ENCODE data around the gene NAXD.

DNA sequence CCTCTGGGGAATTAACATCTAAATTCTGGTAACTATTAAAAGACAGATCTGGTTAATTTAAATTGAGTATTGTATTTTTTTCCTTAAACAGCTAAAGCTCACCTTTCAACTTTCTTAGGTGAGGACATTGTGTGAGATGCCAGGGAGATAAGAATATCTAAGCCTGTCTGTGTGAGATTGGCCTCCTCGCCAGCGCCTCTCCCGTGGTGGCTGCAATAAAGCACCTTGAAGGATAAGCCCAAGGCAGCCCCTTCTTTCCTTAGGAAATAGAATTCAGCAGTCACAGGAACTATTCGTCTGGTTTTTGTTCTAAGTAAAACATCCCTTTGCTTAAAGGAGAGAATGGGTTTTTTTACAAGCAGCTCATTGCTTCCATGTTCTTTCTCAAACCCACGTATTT, 24.6 kb downstream of the NAXD start:
- TF ChIP-seq ZFP3 (CRISPR knock-in tag; IDR thresholded peaks at IDR 0.05) (no peak), GLIS3 (CRISPR knock-in tag; IDR thresholded peaks at IDR 0.05) (no peak), ZFP30 (CRISPR knock-in tag; IDR thresholded peaks at IDR 0.05) (no peak), RARB (CRISPR knock-in tag; IDR thresholded peaks at IDR 0.05) (no peak)
- TF ChIP-seq, protein P1, sequence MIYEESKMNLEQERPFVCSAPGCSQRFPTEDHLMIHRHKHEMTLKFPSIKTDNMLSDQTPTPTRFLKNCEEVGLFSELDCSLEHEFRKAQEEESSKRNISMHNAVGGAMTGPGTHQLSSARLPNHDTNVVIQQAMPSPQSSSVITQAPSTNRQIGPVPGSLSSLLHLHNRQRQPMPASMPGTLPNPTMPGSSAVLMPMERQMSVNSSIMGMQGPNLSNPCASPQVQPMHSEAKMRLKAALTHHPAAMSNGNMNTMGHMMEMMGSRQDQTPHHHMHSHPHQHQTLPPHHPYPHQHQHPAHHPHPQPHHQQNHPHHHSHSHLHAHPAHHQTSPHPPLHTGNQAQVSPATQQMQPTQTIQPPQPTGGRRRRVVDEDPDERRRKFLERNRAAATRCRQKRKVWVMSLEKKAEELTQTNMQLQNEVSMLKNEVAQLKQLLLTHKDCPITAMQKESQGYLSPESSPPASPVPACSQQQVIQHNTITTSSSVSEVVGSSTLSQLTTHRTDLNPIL (CRISPR knock-in tag; IDR thresholded peaks at IDR 0.05; ENCODE audit: low read depth) = no peak

Data from SK-N-SH treated with all-trans-retinoic acid at 6 μM for 48 hours (cell line).